ENCODE results near the gene SIPA1. TPM values are rescaled to one million over a fixed set of nuclear protein-coding genes. Genes with fewer than 3 reads are reported as not detected.

Gene SIPA1
- total and polyA plus RNA-seq, 9 of the 15 experiments (the other 6 are each of a cell fraction or from before 2014, with no cell fraction given), result 0.25 to 85.8 (median 16.8) TPM

DNA sequence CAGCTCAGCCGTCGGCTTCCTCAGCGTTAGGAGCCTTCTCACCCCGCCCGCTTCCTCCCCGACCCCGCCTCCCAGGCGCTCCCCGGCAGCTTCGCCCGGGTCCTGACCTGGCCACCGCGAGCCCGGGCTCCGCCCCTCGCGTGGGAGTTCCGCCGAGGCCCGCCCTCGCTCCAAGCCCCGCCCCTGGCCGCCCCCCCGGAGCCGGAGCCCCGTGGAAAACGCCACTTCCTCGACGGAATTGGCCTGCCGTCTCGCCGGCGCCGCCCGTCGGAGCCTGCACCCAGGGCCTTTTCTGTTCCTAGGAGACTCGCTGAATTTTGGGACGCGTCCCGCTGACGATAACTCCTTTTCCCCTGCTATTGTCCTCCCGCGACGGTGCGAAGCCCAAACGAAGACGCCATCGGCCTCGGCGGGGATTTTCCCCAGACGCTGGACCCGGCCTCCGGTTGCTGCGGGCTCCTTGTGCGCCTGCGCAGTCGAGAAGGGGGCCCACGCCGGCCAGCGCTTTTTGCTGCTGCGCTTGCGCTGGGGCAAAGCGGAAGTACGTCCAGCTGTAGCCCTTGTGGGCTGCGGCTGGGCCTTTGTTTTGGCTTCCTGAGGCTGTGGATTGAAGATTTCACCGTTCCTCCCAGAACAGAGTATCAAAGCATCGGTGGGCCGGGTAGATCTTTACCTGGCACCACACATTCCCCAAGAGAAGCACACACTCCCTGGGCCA, 14.8 kb downstream of the SIPA1 start (continued):
- TF ChIP-seq, protein P1, sequence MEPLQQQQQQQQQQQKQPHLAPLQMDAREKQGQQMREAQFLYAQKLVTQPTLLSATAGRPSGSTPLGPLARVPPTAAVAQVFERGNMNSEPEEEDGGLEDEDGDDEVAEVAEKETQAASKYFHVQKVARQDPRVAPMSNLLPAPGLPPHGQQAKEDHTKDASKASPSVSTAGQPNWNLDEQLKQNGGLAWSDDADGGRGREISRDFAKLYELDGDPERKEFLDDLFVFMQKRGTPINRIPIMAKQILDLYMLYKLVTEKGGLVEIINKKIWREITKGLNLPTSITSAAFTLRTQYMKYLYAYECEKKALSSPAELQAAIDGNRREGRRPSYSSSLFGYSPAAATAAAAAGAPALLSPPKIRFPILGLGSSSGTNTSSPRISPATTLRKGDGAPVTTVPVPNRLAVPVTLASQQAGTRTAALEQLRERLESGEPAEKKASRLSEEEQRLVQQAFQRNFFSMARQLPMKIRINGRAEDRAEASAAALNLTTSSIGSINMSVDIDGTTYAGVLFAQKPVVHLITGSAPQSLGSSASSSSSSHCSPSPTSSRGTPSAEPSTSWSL (CRISPR knock-in tag; IDR thresholded peaks at IDR 0.05; ENCODE audit: borderline replicate concordance), result no peak
- no peak; the same call in 1 of the 2 replicates for TF ChIP-seq ZNF263 (CRISPR knock-in tag; IDR thresholded peaks at IDR 0.05; ENCODE audit: borderline replicate concordance)
- TF ChIP-seq ZNF707 (CRISPR knock-in tag; conservative IDR thresholded peaks at IDR 0.05), result no peak
- TF ChIP-seq ILF3 (IDR thresholded peaks at IDR 0.05; ENCODE audit: borderline replicate concordance), result no peak; the same call in 1 of the 2 replicates
- no peak for TF ChIP-seq ZNF408 (CRISPR knock-in tag; IDR thresholded peaks at IDR 0.05; ENCODE audit: low read depth)
- TF ChIP-seq, protein P2, sequence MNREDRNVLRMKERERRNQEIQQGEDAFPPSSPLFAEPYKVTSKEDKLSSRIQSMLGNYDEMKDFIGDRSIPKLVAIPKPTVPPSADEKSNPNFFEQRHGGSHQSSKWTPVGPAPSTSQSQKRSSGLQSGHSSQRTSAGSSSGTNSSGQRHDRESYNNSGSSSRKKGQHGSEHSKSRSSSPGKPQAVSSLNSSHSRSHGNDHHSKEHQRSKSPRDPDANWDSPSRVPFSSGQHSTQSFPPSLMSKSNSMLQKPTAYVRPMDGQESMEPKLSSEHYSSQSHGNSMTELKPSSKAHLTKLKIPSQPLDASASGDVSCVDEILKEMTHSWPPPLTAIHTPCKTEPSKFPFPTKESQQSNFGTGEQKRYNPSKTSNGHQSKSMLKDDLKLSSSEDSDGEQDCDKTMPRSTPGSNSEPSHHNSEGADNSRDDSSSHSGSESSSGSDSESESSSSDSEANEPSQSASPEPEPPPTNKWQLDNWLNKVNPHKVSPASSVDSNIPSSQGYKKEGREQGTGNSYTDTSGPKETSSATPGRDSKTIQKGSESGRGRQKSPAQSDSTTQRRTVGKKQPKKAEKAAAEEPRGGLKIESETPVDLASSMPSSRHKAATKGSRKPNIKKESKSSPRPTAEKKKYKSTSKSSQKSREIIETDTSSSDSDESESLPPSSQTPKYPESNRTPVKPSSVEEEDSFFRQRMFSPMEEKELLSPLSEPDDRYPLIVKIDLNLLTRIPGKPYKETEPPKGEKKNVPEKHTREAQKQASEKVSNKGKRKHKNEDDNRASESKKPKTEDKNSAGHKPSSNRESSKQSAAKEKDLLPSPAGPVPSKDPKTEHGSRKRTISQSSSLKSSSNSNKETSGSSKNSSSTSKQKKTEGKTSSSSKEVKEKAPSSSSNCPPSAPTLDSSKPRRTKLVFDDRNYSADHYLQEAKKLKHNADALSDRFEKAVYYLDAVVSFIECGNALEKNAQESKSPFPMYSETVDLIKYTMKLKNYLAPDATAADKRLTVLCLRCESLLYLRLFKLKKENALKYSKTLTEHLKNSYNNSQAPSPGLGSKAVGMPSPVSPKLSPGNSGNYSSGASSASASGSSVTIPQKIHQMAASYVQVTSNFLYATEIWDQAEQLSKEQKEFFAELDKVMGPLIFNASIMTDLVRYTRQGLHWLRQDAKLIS (CRISPR knock-in tag; IDR thresholded peaks at IDR 0.05), result no peak
- TF ChIP-seq MAFK (IDR thresholded peaks at IDR 0.05; ENCODE audit: low read length), result no peak
- TF ChIP-seq, protein P3, sequence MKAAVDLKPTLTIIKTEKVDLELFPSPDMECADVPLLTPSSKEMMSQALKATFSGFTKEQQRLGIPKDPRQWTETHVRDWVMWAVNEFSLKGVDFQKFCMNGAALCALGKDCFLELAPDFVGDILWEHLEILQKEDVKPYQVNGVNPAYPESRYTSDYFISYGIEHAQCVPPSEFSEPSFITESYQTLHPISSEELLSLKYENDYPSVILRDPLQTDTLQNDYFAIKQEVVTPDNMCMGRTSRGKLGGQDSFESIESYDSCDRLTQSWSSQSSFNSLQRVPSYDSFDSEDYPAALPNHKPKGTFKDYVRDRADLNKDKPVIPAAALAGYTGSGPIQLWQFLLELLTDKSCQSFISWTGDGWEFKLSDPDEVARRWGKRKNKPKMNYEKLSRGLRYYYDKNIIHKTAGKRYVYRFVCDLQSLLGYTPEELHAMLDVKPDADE (conservative IDR thresholded peaks at IDR 0.05; ENCODE audit: control insufficient read depth, low read depth, low read length), result 0 out of 2 replicates have a peak, but pooled peaks have one; percentile 4
- TF ChIP-seq ZNF165 (CRISPR knock-in tag; IDR thresholded peaks at IDR 0.05; ENCODE audit: borderline replicate concordance), result no peak
- TF ChIP-seq COPS2 (conservative IDR thresholded peaks at IDR 0.05), result no peak
- peak; percentile 95 for TF ChIP-seq NFIC (IDR thresholded peaks at IDR 0.05)
- peak; percentile 71 for TF ChIP-seq KDM5B (IDR thresholded peaks at IDR 0.05; ENCODE audit: insufficient replicate concordance, low read depth, low read length)
- TF ChIP-seq, protein P4, sequence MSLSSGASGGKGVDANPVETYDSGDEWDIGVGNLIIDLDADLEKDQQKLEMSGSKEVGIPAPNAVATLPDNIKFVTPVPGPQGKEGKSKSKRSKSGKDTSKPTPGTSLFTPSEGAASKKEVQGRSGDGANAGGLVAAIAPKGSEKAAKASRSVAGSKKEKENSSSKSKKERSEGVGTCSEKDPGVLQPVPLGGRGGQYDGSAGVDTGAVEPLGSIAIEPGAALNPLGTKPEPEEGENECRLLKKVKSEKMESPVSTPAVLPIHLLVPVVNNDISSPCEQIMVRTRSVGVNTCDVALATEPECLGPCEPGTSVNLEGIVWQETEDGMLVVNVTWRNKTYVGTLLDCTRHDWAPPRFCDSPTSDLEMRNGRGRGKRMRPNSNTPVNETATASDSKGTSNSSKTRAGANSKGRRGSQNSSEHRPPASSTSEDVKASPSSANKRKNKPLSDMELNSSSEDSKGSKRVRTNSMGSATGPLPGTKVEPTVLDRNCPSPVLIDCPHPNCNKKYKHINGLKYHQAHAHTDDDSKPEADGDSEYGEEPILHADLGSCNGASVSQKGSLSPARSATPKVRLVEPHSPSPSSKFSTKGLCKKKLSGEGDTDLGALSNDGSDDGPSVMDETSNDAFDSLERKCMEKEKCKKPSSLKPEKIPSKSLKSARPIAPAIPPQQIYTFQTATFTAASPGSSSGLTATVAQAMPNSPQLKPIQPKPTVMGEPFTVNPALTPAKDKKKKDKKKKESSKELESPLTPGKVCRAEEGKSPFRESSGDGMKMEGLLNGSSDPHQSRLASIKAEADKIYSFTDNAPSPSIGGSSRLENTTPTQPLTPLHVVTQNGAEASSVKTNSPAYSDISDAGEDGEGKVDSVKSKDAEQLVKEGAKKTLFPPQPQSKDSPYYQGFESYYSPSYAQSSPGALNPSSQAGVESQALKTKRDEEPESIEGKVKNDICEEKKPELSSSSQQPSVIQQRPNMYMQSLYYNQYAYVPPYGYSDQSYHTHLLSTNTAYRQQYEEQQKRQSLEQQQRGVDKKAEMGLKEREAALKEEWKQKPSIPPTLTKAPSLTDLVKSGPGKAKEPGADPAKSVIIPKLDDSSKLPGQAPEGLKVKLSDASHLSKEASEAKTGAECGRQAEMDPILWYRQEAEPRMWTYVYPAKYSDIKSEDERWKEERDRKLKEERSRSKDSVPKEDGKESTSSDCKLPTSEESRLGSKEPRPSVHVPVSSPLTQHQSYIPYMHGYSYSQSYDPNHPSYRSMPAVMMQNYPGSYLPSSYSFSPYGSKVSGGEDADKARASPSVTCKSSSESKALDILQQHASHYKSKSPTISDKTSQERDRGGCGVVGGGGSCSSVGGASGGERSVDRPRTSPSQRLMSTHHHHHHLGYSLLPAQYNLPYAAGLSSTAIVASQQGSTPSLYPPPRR (CRISPR knock-in tag; IDR thresholded peaks at IDR 0.05; ENCODE audit: borderline replicate concordance), result no peak; the same call in 1 of the 2 replicates
- TF ChIP-seq FUS (optimal IDR thresholded peaks at IDR 0.05; ENCODE audit: low read depth, low read length), result no peak
